HL-60 (cell line): ENCODE results near the gene MYH11.
A peak's percentile ranks its signal among the peaks of the same experiment; 100 is the strongest.

Experiments
- DNase-seq, 2 experiments: peaks; one replicate each; pipeline ENCODE4 v3.0.0-alpha.2; 2010 to 2020; ENCODE audit warnings: low read depth in 1 of 2, low spot score in 1 of 2
- H3K27ac ChIP-seq: fragments of 250-450 bp; sonication (Bioruptor Pico); replicated peaks from 2 replicates; pipeline ENCODE4 v1.5.1; 2020; ENCODE audit warnings: mild to moderate bottlenecking, moderate library complexity
- H3K27me3 ChIP-seq: fragments of 250-450 bp; sonication (Bioruptor Pico); 2 replicates; pipeline ENCODE4 v1.5.1; 2021; ENCODE audit warnings: mild to moderate bottlenecking, moderate library complexity; ENCODE audit not compliant: insufficient read depth, poor library complexity, severe bottlenecking
- H3K4me3 ChIP-seq: replicated peaks from 2 replicates; pipeline ENCODE4 v1.5.1; 2011; ENCODE audit warnings: mild to moderate bottlenecking, control low read depth, low read length; ENCODE audit not compliant: insufficient read depth
- GABPA ChIP-seq: IDR thresholded peaks from 2 replicates; pipeline ENCODE4 v1.6.1; 2012; ENCODE audit warnings: low read depth
- POLR2AphosphoS5 ChIP-seq: IDR thresholded peaks from 2 replicates; pipeline ENCODE4 v1.6.1; 2012; ENCODE audit warnings: low read depth
- REST ChIP-seq: IDR thresholded peaks from 2 replicates; pipeline ENCODE4 v1.6.1; 2012; ENCODE audit warnings: low read depth; ENCODE audit not compliant: insufficient replicate concordance
- SPI1 ChIP-seq: IDR thresholded peaks from 2 replicates; pipeline ENCODE4 v1.6.1; 2012; ENCODE audit warnings: low read depth, mild to moderate bottlenecking, borderline replicate concordance
- TF ChIP-seq, protein P1 (sequence below): IDR thresholded peaks from one replicate; pipeline ENCODE4 v1.5.1; 2011; ENCODE audit warnings: low read length, control low read depth, inconsistent platforms; ENCODE audit not compliant: insufficient read depth

Gene MYH11

DNA sequence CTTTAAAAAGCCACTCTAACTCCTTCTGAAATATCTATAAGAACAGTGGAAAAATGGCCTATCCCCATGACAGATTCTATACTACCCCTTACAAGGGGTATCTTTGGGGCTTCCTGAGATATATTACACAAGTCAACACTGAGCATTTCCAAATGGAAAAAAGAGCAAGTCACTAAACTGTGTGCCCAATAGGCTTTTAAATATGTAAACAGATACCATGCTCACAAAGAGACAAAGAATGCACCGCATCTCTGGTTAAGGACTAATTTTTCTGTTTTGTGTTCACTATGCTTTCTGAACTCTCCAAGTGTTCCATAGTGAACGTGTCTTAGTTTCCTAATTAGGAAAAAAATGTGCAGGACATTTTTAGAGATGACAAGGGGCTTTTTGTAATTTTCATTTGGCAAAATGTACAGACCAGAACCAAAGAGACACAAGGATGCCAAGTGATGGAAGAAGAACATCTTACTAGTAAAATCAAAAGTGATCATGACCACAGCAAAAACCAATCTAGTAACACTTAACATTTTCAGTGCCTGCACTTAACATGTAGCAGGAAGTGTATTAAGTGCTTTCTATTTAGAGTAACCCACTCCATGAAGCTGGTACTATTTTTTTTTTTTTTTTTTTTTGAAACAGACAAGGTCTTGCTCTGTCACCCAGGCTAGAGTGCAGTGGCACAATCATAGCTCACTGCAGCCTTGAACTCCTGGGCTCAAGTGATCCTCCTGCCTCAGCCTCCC lies 21.5 kb downstream of the MYH11 start:
- Histone ChIP-seq H3K27ac (no peak overlapping the region), H3K4me3 (no peak overlapping the region), H3K27me3 (no peaks in the 10 kb centered on the region)
- DNase-seq = no peak
- TF ChIP-seq, protein P1, sequence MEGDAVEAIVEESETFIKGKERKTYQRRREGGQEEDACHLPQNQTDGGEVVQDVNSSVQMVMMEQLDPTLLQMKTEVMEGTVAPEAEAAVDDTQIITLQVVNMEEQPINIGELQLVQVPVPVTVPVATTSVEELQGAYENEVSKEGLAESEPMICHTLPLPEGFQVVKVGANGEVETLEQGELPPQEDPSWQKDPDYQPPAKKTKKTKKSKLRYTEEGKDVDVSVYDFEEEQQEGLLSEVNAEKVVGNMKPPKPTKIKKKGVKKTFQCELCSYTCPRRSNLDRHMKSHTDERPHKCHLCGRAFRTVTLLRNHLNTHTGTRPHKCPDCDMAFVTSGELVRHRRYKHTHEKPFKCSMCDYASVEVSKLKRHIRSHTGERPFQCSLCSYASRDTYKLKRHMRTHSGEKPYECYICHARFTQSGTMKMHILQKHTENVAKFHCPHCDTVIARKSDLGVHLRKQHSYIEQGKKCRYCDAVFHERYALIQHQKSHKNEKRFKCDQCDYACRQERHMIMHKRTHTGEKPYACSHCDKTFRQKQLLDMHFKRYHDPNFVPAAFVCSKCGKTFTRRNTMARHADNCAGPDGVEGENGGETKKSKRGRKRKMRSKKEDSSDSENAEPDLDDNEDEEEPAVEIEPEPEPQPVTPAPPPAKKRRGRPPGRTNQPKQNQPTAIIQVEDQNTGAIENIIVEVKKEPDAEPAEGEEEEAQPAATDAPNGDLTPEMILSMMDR = no peak
- TF ChIP-seq POLR2AphosphoS5 (no peak), REST (no peak), SPI1 (no peak)

DNA sequence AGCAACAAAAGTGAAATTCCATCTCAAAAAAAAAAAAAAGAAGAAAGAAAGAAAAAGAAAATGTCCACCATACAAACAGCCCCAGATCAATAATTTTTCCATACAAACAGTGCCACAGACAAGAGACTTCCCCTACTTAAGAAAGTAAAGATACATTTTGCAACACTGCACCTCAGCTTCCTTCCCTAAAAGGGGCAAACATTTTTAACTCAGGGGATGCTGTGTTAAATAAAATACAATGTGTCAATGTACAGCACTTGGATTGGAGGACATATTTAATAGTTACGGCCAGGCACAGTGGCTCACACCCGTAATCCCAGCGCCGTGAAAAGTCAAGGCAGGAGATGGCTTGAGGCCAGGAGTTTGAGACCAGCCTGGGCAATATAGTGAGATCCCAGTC lies 22.3 kb downstream of the MYH11 start:
- Histone ChIP-seq H3K4me3 (no peak overlapping the region), H3K27me3 (no peaks in the 10 kb centered on the region), H3K27ac (no peak overlapping the region)
- TF ChIP-seq GABPA (no peak), SPI1 (peak; percentile 39; the same call in 1 of the 2 replicates), POLR2AphosphoS5 (no peak)
- TF ChIP-seq, protein P1 = no peak
- DNase-seq = peak in 1 of 2 experiments; percentile 16

DNA sequence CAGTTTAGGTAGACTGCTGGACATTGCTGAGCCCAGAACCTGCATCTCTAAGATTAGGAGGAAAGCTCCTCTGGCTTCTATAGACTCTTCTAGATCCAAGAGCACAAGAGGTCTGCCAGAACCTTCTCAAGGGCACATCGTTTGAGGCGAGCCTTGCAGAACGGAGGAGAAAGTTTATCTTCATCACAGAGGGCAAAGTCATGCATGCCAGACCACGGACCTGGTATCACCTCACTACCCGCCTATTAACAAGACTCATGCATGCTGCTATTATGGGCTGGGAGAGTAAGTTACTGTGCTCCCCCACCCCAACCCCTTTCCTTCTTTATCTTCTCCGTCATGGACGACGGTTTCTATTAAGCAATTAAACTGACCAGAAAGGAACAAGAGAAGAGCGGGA lies 23.3 kb downstream of the MYH11 start:
- Histone ChIP-seq H3K27ac (no peak overlapping the region), H3K27me3 (no peaks in the 10 kb centered on the region), H3K4me3 (no peak overlapping the region)
- TF ChIP-seq REST = no peak
- TF ChIP-seq GABPA = no peak
- TF ChIP-seq SPI1 = no peak
- TF ChIP-seq POLR2AphosphoS5 = no peak
- TF ChIP-seq, protein P1 = no peak
- DNase-seq = no peak

DNA sequence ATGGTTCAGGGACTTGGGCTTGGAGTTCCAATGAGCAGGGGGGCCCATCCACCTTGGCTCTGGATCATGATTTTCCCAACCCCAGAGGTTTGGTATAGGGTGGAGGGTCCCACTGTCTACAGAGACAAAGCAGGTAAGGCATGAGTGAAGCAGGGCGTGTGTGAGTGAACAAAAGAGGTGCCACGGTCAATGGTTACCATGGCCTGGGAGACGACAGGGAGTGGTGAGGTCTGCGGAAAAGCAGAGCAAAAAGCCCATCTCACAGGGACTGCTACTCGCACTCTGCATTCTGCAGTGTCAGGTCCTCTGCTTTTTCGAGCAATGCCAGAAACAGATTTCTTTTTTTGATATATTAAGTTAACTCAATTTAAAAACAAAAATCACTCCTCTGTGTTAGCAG lies 24.6 kb downstream of the MYH11 start:
- no peak overlapping the region for H3K27ac ChIP-seq
- TF ChIP-seq REST = no peak
- TF ChIP-seq GABPA = no peak
- no peak for TF ChIP-seq SPI1
- no peaks in the 10 kb centered on the region for H3K27me3 ChIP-seq
- DNase-seq = no peak
- no peak overlapping the region for H3K4me3 ChIP-seq
